ENCODE measurements around the gene SAMM50.

SAMM50 gene

GRCh38 chr22:43925433-43926348 is 29.6 kb upstream of the SAMM50 start:
- ChIA-PET CTCF (no interaction called here), POLR2A (ENCODE audit: low non-redundant PET) (no interaction called here)
- no peak for TF ChIP-seq CTCF (conservative IDR thresholded peaks at IDR 0.05; ENCODE audit: low read depth)
- H3K27ac ChIP-seq: peak overlapping the region; percentile 86
- peak; percentile 59 for DNase-seq (ENCODE audit: low spot score)

- H3K27ac ChIP-seq: peak overlapping the region; percentile 86
- ChIA-PET CTCF (no interaction called here), POLR2A (ENCODE audit: low non-redundant PET) (no interaction called here)
- DNase-seq (ENCODE audit: low spot score): peak; percentile 39
- TF ChIP-seq CTCF (conservative IDR thresholded peaks at IDR 0.05; ENCODE audit: low read depth): no peak
These were observed 28.9 kb upstream of the SAMM50 start for GRCh38 chr22:43926349-43926710.

GRCh38 chr22:43928468-43928867 is 26.8 kb upstream of the SAMM50 start:
- H3K27ac ChIP-seq: no peak overlapping the region
- ChIA-PET POLR2A (ENCODE audit: low non-redundant PET) (no interaction called here), CTCF (no interaction called here)
- TF ChIP-seq CTCF (conservative IDR thresholded peaks at IDR 0.05; ENCODE audit: low read depth): no peak
- DNase-seq (ENCODE audit: low spot score): no peak

- TF ChIP-seq CTCF (conservative IDR thresholded peaks at IDR 0.05; ENCODE audit: low read depth): no peak
- no peak overlapping the region for H3K27ac ChIP-seq
- ChIA-PET POLR2A (ENCODE audit: low non-redundant PET) (no interaction called here), CTCF (no interaction called here)
- DNase-seq (ENCODE audit: low spot score): no peak
These were observed 26.3 kb upstream of the SAMM50 start for GRCh38 chr22:43928908-43929307.

DNA sequence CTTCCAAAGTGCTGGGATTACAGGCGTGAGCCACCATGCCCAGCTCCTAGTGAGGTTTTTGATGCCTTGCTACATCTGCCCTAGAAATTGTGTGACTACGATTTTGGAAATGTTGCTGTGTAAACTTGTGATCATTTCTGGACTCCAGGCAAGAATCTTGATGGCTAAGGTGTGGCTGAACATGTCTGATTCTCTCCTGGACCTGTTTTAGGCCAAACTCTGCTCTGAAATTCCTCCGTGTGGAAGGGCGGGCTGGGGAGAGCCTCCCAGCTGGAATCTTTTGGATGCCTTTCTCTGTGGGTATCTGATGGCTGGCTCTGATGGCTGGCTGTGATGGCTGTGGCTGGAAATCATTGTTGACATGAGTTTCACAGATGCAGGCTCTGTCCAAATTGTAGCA is 23.5 kb upstream of the SAMM50 start:
- no peak for TF ChIP-seq CTCF (conservative IDR thresholded peaks at IDR 0.05; ENCODE audit: low read depth)
- POLR2A ChIA-PET (ENCODE audit: low non-redundant PET): no interaction called here
- H3K27ac ChIP-seq: peak overlapping the region; percentile 83
- no peak for DNase-seq (ENCODE audit: low spot score)
- CTCF ChIA-PET: interaction anchor here (0.7 kb wide), 1 partner anchor 19 kb away, joined by 3 read pairs; no protein-coding TSS in a partner anchor

- ChIA-PET POLR2A (ENCODE audit: low non-redundant PET) (no interaction called here), CTCF (no interaction called here)
- no peak for TF ChIP-seq CTCF (conservative IDR thresholded peaks at IDR 0.05; ENCODE audit: low read depth)
- no peak for DNase-seq (ENCODE audit: low spot score)
- no peak overlapping the region for H3K27ac ChIP-seq
These were observed 13.8 kb upstream of the SAMM50 start for GRCh38 chr22:43941449-43941848.

All from RWPE1 (cell line).